Measurements from ENCODE around the gene SELENOP. TPM values are rescaled to one million over a fixed set of nuclear protein-coding genes. Genes with fewer than 3 reads are reported as not detected.

Gene SELENOP
- total RNA-seq, 2 experiments from 2014 or later, result not detected

DNA sequence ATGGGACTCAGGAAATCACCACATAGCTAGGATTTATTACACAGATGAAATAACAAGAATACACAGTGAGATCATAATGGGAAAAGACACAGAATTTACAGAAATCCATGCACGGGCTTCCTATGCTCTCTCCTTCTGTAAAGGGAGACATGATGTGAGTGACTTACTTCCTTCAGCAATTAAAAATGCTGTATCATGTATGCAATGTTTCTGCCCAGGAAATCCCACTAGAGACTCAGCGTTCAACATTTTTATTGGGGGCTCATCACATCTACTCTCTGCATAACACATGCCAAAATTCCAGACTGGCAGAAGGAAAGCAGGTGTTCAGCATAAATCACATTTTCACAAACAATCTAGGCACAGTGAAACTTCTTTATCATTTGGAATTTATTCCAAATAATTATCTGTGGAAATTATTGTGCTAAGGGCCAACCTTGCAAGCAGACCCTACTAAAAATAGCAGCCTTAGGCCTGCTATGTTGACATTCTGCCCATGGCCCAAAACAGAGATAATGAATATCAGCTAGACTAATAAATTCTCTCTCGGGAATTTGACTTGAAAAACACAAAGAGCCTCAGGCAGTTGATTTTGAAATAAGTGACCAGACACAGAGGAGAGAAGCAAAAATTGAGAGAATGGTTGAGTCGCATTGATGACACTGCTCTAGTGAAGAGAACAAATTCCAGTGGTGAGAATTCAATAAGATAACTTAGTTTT lies 31.4 kb upstream of the SELENOP start:
- H3K4me1 Mint-ChIP-seq, result no peaks in the 10 kb centered on the region
- no peaks in the 10 kb centered on the region for H3K36me3 Mint-ChIP-seq (ENCODE audit: low read depth)
- ATAC-seq (no peak), DNase-seq (no peak)
- no peak overlapping the region for H3K27ac Mint-ChIP-seq
- H3K27me3 Mint-ChIP-seq, result peaks cover 2% of the 10 kb centered on the region
- intact Hi-C loops (cut with DNase I, micrococcal nuclease), result no loop called here
- H3K9me3 Mint-ChIP-seq (ENCODE audit: low read depth), result no peaks in the 10 kb centered on the region
- H3K4me3 Mint-ChIP-seq, result no peak overlapping the region
- ChIA-PET CTCF (interaction anchor here (1.3 kb wide), 1 partner anchor 12 kb away, joined by 5 read pairs; no protein-coding TSS in a partner anchor), POLR2A (no interaction called here)

GRCh38 chr5:42840842-42841567 lies 29.3 kb upstream of the SELENOP start:
- ATAC-seq (no peak), DNase-seq (no peak)
- H3K27me3 Mint-ChIP-seq, result peaks cover 2% of the 10 kb centered on the region
- intact Hi-C loops (cut with DNase I, micrococcal nuclease), result no loop called here
- no peaks in the 10 kb centered on the region for H3K36me3 Mint-ChIP-seq (ENCODE audit: low read depth)
- ChIA-PET CTCF (interaction anchor here (0.6 kb wide), 1 partner anchor 85 kb away, joined by 3 read pairs; the partner anchor contains the start of gene CCDC152), POLR2A (no interaction called here)
- H3K9me3 Mint-ChIP-seq (ENCODE audit: low read depth), result no peaks in the 10 kb centered on the region
- H3K4me1 Mint-ChIP-seq, result no peaks in the 10 kb centered on the region
- H3K4me3 Mint-ChIP-seq, result no peak overlapping the region
- no peak overlapping the region for H3K27ac Mint-ChIP-seq

- CTCF ChIA-PET, result no interaction called here
- H3K27me3 Mint-ChIP-seq, result no peaks in the 10 kb centered on the region
- ATAC-seq, result no peak
- no peaks in the 10 kb centered on the region for H3K36me3 Mint-ChIP-seq (ENCODE audit: low read depth)
- no peak for DNase-seq
- no peaks in the 10 kb centered on the region for H3K9me3 Mint-ChIP-seq (ENCODE audit: low read depth)
- POLR2A ChIA-PET, result no interaction called here
- intact Hi-C loops (cut with DNase I, micrococcal nuclease), result no loop called here
- no peaks in the 10 kb centered on the region for H3K4me1 Mint-ChIP-seq
- H3K4me3 Mint-ChIP-seq, result no peak overlapping the region
- no peak overlapping the region for H3K27ac Mint-ChIP-seq
Observed at GRCh38 chr5:42840269-42840668, 28.6 kb upstream of the SELENOP start.

DNA sequence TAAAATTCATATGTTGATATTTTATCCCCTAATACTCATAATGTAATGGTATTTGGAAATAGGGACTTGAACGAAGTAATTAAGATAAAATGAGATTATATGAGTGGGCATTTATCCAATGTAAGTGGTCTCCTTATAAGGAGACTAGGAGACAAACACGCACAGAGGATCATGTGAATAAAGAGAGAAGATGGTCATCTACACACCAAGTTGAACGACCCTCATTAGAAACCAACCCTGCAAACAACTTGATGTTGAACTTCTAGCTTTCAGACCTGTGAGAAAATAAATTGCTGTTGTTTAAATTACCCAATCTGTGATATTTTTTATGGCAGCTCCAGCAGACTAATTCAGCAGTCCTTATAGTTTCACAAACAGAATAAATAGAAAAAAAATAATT lies 27.5 kb upstream of the SELENOP start:
- H3K4me3 Mint-ChIP-seq, result no peak overlapping the region
- DNase-seq (no peak), ATAC-seq (no peak)
- no peaks in the 10 kb centered on the region for H3K27me3 Mint-ChIP-seq
- H3K36me3 Mint-ChIP-seq (ENCODE audit: low read depth), result no peaks in the 10 kb centered on the region
- intact Hi-C loops (cut with DNase I, micrococcal nuclease), result no loop called here
- H3K4me1 Mint-ChIP-seq, result no peaks in the 10 kb centered on the region
- ChIA-PET CTCF (no interaction called here), POLR2A (no interaction called here)
- no peak overlapping the region for H3K27ac Mint-ChIP-seq
- H3K9me3 Mint-ChIP-seq (ENCODE audit: low read depth), result no peaks in the 10 kb centered on the region

DNA sequence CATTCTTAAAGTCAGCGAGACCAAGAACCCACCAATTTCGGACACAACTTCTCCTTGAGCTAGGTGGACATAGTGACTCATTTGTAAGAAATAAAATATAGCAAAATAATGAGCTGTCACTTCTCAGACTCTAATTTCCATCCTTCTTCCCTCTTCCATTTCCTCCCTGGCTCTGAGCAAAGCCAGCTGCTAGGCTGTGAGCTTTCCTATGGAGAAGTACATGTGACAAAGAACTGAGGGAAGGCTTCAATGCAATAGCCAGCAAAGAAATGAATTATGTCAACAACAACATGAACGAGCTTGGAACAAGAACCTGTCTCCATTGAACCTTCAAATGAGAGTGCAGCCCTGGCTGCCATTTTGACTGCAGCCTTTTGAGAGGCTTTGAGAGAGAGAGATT lies 25.9 kb upstream of the SELENOP start:
- no peak for DNase-seq
- Mint-ChIP-seq H3K4me1 (no peaks in the 10 kb centered on the region), H3K4me3 (no peak overlapping the region), H3K9me3 (ENCODE audit: low read depth) (no peaks in the 10 kb centered on the region), H3K27ac (no peak overlapping the region), H3K36me3 (ENCODE audit: low read depth) (no peaks in the 10 kb centered on the region), H3K27me3 (no peaks in the 10 kb centered on the region)
- intact Hi-C loops (cut with DNase I, micrococcal nuclease), result no loop called here
- CTCF ChIA-PET, result no interaction called here
- POLR2A ChIA-PET, result no interaction called here
- ATAC-seq, result no peak

- intact Hi-C loops (cut with DNase I, micrococcal nuclease), result no loop called here
- ATAC-seq (no peak), DNase-seq (no peak)
- Mint-ChIP-seq H3K4me3 (no peak overlapping the region), H3K4me1 (no peaks in the 10 kb centered on the region), H3K36me3 (ENCODE audit: low read depth) (no peaks in the 10 kb centered on the region), H3K9me3 (ENCODE audit: low read depth) (no peaks in the 10 kb centered on the region), H3K27me3 (no peaks in the 10 kb centered on the region), H3K27ac (no peak overlapping the region)
- CTCF ChIA-PET, result interaction anchor here (1.1 kb wide), 1 partner anchor 42 kb away, joined by 3 read pairs; no protein-coding TSS in a partner anchor
- POLR2A ChIA-PET, result no interaction called here
Observed at GRCh38 chr5:42836070-42836769, 24.5 kb upstream of the SELENOP start.

- intact Hi-C loops (cut with DNase I, micrococcal nuclease), result no loop called here
- Mint-ChIP-seq H3K4me3 (no peak overlapping the region), H3K27ac (no peak overlapping the region), H3K27me3 (no peaks in the 10 kb centered on the region), H3K9me3 (ENCODE audit: low read depth) (no peaks in the 10 kb centered on the region), H3K36me3 (ENCODE audit: low read depth) (no peaks in the 10 kb centered on the region), H3K4me1 (no peaks in the 10 kb centered on the region)
- no peak for ATAC-seq
- CTCF ChIA-PET, result interaction anchor here (1.5 kb wide), 1 partner anchor 26 kb away, joined by 4 read pairs; no protein-coding TSS in a partner anchor
- no peak for DNase-seq
- POLR2A ChIA-PET, result no interaction called here
Observed at GRCh38 chr5:42832060-42832459, 20.4 kb upstream of the SELENOP start.

DNA sequence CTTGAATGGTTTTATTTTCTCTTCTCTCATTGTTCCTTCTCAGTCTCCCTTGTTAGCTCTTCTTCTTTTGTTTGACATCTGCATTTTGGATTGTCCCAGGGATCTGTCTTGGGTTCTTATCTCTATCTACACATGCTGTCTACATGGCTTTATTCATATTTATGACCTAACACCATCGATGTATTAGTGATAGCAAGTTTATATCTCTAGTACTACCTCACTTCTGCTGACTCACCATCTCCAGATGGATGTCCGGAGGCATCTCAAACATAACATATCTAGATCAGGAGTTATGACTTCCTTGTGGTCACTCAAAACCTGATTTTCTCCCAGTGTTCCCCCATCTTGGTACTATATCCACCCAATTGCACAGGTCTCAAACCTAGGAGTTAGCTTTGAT lies 19.2 kb upstream of the SELENOP start:
- ChIA-PET CTCF (interaction anchor here (0.7 kb wide), 1 partner anchor 141 kb away, joined by 3 read pairs; no protein-coding TSS in a partner anchor), POLR2A (no interaction called here)
- ATAC-seq (no peak), DNase-seq (no peak)
- H3K4me3 Mint-ChIP-seq, result no peak overlapping the region
- no peaks in the 10 kb centered on the region for H3K36me3 Mint-ChIP-seq (ENCODE audit: low read depth)
- no peaks in the 10 kb centered on the region for H3K4me1 Mint-ChIP-seq
- intact Hi-C loops (cut with DNase I, micrococcal nuclease), result no loop called here
- no peaks in the 10 kb centered on the region for H3K27me3 Mint-ChIP-seq
- no peaks in the 10 kb centered on the region for H3K9me3 Mint-ChIP-seq (ENCODE audit: low read depth)
- H3K27ac Mint-ChIP-seq, result no peak overlapping the region

GRCh38 chr5:42828671-42829070 lies 17.0 kb upstream of the SELENOP start:
- intact Hi-C loops (cut with DNase I, micrococcal nuclease), result no loop called here
- CTCF ChIA-PET, result no interaction called here

GRCh38 chr5:42826757-42827515 lies 15.2 kb upstream of the SELENOP start:
- H3K36me3 Mint-ChIP-seq (ENCODE audit: low read depth), result no peaks in the 10 kb centered on the region

More at GRCh38 chr5:42828671-42829070, 17.0 kb upstream of the SELENOP start:
- Mint-ChIP-seq H3K27me3 (no peaks in the 10 kb centered on the region), H3K27ac (no peak overlapping the region), H3K36me3 (ENCODE audit: low read depth) (no peaks in the 10 kb centered on the region), H3K4me1 (no peaks in the 10 kb centered on the region), H3K9me3 (ENCODE audit: low read depth) (no peaks in the 10 kb centered on the region), H3K4me3 (no peak overlapping the region)
- POLR2A ChIA-PET, result no interaction called here
- ATAC-seq, result no peak
- no peak for DNase-seq

GRCh38 chr5:42825422-42826148 lies 13.9 kb upstream of the SELENOP start:
- POLR2A ChIA-PET, result no interaction called here
- no peak for DNase-seq
- Mint-ChIP-seq H3K27ac (no peak overlapping the region), H3K9me3 (ENCODE audit: low read depth) (no peaks in the 10 kb centered on the region), H3K4me1 (no peaks in the 10 kb centered on the region), H3K4me3 (no peak overlapping the region), H3K36me3 (ENCODE audit: low read depth) (no peaks in the 10 kb centered on the region), H3K27me3 (no peaks in the 10 kb centered on the region)
- ATAC-seq, result no peak
- CTCF ChIA-PET, result interaction anchor here (0.6 kb wide), 1 partner anchor 1715 kb away, joined by 3 read pairs; no protein-coding TSS in a partner anchor
- intact Hi-C loops (cut with DNase I, micrococcal nuclease), result no loop called here

More at GRCh38 chr5:42826757-42827515, 15.2 kb upstream of the SELENOP start:
- CTCF ChIA-PET, result interaction anchor here (1.5 kb wide), 1 partner anchor 43 kb away, joined by 3 read pairs; no protein-coding TSS in a partner anchor
- H3K4me3 Mint-ChIP-seq, result no peak overlapping the region
- H3K27me3 Mint-ChIP-seq, result no peaks in the 10 kb centered on the region
- intact Hi-C loops (cut with DNase I, micrococcal nuclease), result no loop called here
- no peak for DNase-seq
- no peaks in the 10 kb centered on the region for H3K9me3 Mint-ChIP-seq (ENCODE audit: low read depth)
- POLR2A ChIA-PET, result no interaction called here
- no peak overlapping the region for H3K27ac Mint-ChIP-seq
- ATAC-seq, result no peak
- H3K4me1 Mint-ChIP-seq, result no peaks in the 10 kb centered on the region
